Gastroesophageal sphincter (tissue), 4 donors: ENCODE data around the gene ASB18. TPM values are rescaled to one million over a fixed set of nuclear protein-coding genes. Genes with fewer than 3 reads are reported as not detected.
"Not testable (repeated sequence)": the region's sequence is repeated elsewhere in the genome, so short reads cannot be mapped to it uniquely, and the experiment has no call there.

Source experiments
- ATAC-seq: fragments of 150-250 bp; one replicate; pipeline ENCODE4 v1.9.1; 2016; ENCODE audit warnings: mild to moderate bottlenecking, moderate library complexity
- H3K27ac ChIP-seq, 4 donors: fragments of 200-600 bp; sonication (generic) in 3 of 4; 1 replicate in 3 of 4; 2 replicates in 1 of 4; pipeline ENCODE4 v1.5.1; 2016 to 2019
- H3K27me3 ChIP-seq: fragments of 200-600 bp; sonication (generic); one replicate; pipeline ENCODE4 v1.5.1; 2019
- H3K36me3 ChIP-seq, 2 donors: fragments of 200-600 bp; sonication (generic); one replicate each; pipeline ENCODE4 v1.5.1; 2019; ENCODE audit warnings: control low read depth in 1 of 2
- H3K4me1 ChIP-seq, 3 donors: fragments of 200-600 bp; sonication (generic); 1 replicate in 2 of 3; 2 replicates in 1 of 3; pipeline ENCODE4 v1.5.1; 2016 to 2019; ENCODE audit warnings: control low read depth in 2 of 3
- H3K4me3 ChIP-seq, 2 donors: fragments of 200-600 bp; sonication (generic); one replicate each; pipeline ENCODE4 v1.5.1; 2019; ENCODE audit warnings: mild to moderate bottlenecking in 1 of 2, moderate library complexity in 1 of 2
- H3K9me3 ChIP-seq, 3 donors: fragments of 200-600 bp; sonication (generic); one replicate each; pipeline ENCODE4 v1.5.1; 2017 to 2019; ENCODE audit warnings: control low read depth in 2 of 3
- EP300 ChIP-seq: sonication (generic); formaldehyde crosslinking; IDR thresholded peaks from one replicate; pipeline ENCODE4 v1.6.1; 2017; ENCODE audit warnings: antibody characterized with exemption, mild to moderate bottlenecking
- POLR2A ChIP-seq, 2 donors: fragments of 450-650 bp; IDR thresholded peaks; one replicate each; pipeline ENCODE4 v1.6.1; 2017; ENCODE audit warnings: antibody characterized with exemption in 2 of 2, mild to moderate bottlenecking in 2 of 2, moderate library complexity in 1 of 2
- POLR2AphosphoS5 ChIP-seq: sonication (generic); formaldehyde crosslinking; IDR thresholded peaks from one replicate; pipeline ENCODE4 v1.6.1; 2017; ENCODE audit warnings: antibody characterized with exemption
- WGBS, 2 donors: methylation state at CpG; one replicate each; pipeline ENCODE4 v1.1.5; 2018; ENCODE audit warnings: low coverage in 1 of 2; 5-methylcytosine and 5-hydroxymethylcytosine counted together
- total RNA-seq, 4 donors: library from RNA; depleted of rRNA; stranded (reverse); fragments of >200 nt; gene quantifications; one replicate each; pipeline ENCODE4 v1.1.0, GENCODE V29; 2016
- TF ChIP-seq, protein P1 (sequence below), 4 experiments: fragments of 200-600 bp in 2 of 4; fragments of 450-650 bp in 2 of 4; sonication (generic) in 1 of 4; IDR thresholded peaks; one replicate each; pipeline ENCODE4 v1.5.1; 2017 to 2019; ENCODE audit warnings: antibody characterized with exemption in 4 of 4, mild to moderate bottlenecking in 2 of 4, moderate library complexity in 2 of 4

Gene ASB18
- total RNA-seq, 4 donors from 2014 or later: not detected

GRCh38 chr2:236291911-236292310, 27.7 kb upstream of the ASB18 start:
- no peak for TF ChIP-seq EP300
- TF ChIP-seq, protein P1, sequence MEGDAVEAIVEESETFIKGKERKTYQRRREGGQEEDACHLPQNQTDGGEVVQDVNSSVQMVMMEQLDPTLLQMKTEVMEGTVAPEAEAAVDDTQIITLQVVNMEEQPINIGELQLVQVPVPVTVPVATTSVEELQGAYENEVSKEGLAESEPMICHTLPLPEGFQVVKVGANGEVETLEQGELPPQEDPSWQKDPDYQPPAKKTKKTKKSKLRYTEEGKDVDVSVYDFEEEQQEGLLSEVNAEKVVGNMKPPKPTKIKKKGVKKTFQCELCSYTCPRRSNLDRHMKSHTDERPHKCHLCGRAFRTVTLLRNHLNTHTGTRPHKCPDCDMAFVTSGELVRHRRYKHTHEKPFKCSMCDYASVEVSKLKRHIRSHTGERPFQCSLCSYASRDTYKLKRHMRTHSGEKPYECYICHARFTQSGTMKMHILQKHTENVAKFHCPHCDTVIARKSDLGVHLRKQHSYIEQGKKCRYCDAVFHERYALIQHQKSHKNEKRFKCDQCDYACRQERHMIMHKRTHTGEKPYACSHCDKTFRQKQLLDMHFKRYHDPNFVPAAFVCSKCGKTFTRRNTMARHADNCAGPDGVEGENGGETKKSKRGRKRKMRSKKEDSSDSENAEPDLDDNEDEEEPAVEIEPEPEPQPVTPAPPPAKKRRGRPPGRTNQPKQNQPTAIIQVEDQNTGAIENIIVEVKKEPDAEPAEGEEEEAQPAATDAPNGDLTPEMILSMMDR (IDR thresholded peaks at IDR 0.05): no peak
- no peak for TF ChIP-seq POLR2AphosphoS5
- TF ChIP-seq POLR2A (IDR thresholded peaks at IDR 0.05): no peak
- H3K36me3 ChIP-seq: no peaks in the 10 kb centered on the region
- ATAC-seq: no peak
- peaks cover 0 to 8% (median 0%) of the 10 kb centered on the region in 3 donors for H3K4me1 ChIP-seq
- H3K9me3 ChIP-seq: no peaks in the 10 kb centered on the region
- H3K27ac ChIP-seq: no peak overlapping the region
- H3K27me3 ChIP-seq: peaks cover 10% of the 10 kb centered on the region
- no peak overlapping the region for H3K4me3 ChIP-seq
- 83 to 90% methylated on average over 1 to 3 of the region's 3 CpGs for WGBS, 2 donors

- H3K36me3 ChIP-seq: no peaks in the 10 kb centered on the region
- TF ChIP-seq, protein P1 (IDR thresholded peaks at IDR 0.05): no peak
- TF ChIP-seq POLR2A (IDR thresholded peaks at IDR 0.05) (no peak), EP300 (no peak), POLR2AphosphoS5 (no peak)
Measured at GRCh38 chr2:236291476-236291875, 27.3 kb upstream of the ASB18 start.

DNA sequence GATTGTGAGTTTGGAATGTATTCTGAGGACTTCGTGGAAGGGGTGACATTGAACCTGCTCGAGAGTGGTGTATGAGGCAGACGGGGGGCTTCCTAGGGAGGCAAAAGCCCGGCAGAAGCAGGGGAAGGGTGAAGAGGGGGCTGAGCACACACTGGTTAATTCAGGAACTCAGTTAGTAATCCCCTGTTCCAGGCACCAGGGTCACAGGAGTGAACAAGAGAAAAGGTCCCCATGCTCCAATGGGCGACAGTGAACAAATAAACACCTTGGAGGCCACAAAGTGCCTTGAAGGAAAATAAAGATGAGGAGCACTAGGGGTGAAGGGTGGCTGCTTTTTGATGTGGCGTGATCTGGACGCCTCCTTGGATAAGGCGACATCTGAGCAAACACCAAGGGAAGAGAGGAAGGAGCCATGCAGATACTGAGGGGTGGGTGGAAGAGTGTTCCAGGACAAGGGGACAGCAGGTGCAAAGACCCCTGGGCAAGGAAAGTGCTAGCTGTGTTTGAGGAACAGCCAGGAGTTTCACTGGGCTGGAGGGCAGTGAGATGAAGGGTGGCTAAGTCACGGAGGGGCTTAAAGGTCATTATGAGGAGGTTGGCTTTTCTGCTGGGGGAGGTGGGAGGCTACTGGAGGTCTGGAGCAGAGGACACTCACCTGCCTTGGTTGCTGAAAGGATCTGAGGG, 26.7 kb upstream of the ASB18 start:
- TF ChIP-seq EP300 (no peak), POLR2AphosphoS5 (no peak), POLR2A (IDR thresholded peaks at IDR 0.05) (no peak)
- TF ChIP-seq, protein P1 (IDR thresholded peaks at IDR 0.05): no peak
- H3K27ac ChIP-seq: no peak overlapping the region
- 76 to 78% methylated on average over 7 to 9 of the region's 9 CpGs for WGBS, 2 donors
- H3K4me1 ChIP-seq: peaks cover 0 to 8% (median 0%) of the 10 kb centered on the region in 3 donors
- H3K36me3 ChIP-seq: no peaks in the 10 kb centered on the region
- no peak for ATAC-seq
- no peak overlapping the region for H3K4me3 ChIP-seq
- peaks cover 11% of the 10 kb centered on the region for H3K27me3 ChIP-seq
- no peaks in the 10 kb centered on the region for H3K9me3 ChIP-seq

More at GRCh38 chr2:236291476-236291875, 27.3 kb upstream of the ASB18 start:
- no peak overlapping the region for H3K4me3 ChIP-seq
- H3K4me1 ChIP-seq: peaks cover 0 to 8% (median 0%) of the 10 kb centered on the region in 3 donors
- H3K27me3 ChIP-seq: peaks cover 11% of the 10 kb centered on the region
- H3K27ac ChIP-seq: no peak overlapping the region
- ATAC-seq: no peak
- H3K9me3 ChIP-seq: no peaks in the 10 kb centered on the region

GRCh38 chr2:236289766-236290462, 25.7 kb upstream of the ASB18 start:
- Histone ChIP-seq H3K27ac (no peak overlapping the region), H3K36me3 (no peaks in the 10 kb centered on the region), H3K27me3 (peaks cover 8% of the 10 kb centered on the region), H3K9me3 (no peaks in the 10 kb centered on the region), H3K4me3 (no peak overlapping the region), H3K4me1 (peaks cover 0 to 8% (median 0%) of the 10 kb centered on the region in 3 donors)
- TF ChIP-seq POLR2A (IDR thresholded peaks at IDR 0.05) (no peak), POLR2AphosphoS5 (no peak), EP300 (no peak)
- TF ChIP-seq, protein P1 (IDR thresholded peaks at IDR 0.05): no peak
- 100% methylated on average over 1 of the region's 9 CpGs for WGBS, 2 donors
- no peak for ATAC-seq

DNA sequence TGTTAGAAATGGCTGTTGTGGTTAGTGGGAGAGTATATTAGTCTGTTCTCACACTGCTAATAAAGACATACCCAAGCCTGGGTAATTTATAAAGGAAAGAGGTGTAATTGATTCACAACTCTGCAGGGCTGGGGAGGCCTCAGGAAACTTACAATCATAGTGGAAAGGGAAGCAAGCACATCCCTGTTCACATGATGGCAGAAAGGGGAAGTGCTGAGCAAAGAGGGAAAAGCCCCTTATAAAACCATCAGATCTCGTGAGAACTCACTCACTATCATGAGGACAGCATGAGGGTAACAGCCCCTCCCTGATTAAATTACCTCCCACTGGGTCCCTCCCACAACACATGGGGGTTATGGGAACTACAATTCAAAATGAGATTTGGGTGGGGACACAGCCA, 24.2 kb upstream of the ASB18 start:
- H3K27me3 ChIP-seq, H3K27ac ChIP-seq, H3K36me3 ChIP-seq, H3K4me3 ChIP-seq, H3K9me3 ChIP-seq, H3K4me1 ChIP-seq, ATAC-seq: not testable (repeated sequence)
- WGBS, 2 donors: 33 to 60% methylated on average over 1 of the region's 1 CpG
